Measurements from ENCODE around the gene BCL7A.

Gene BCL7A

GRCh38 chr12:122111089-122111641, 89.5 kb downstream of the BCL7A start:
- no peak overlapping the region for H3K4me3 ChIP-seq (ENCODE audit: low read length)
- peaks cover 49% of the 10 kb centered on the region for H3K4me1 ChIP-seq (ENCODE audit: control insufficient read depth, insufficient read depth, low read length)
- H3K9me3 ChIP-seq (replicated peaks; ENCODE audit: low read length): no peaks in the 10 kb centered on the region
- H3K9ac ChIP-seq (ENCODE audit: low read depth, low read length): no peak overlapping the region
- no peak overlapping the region for H3K4me2 ChIP-seq (ENCODE audit: low read length)
- H3K36me3 ChIP-seq (ENCODE audit: insufficient read depth, low read length): peaks cover 4% of the 10 kb centered on the region
- H3K27me3 ChIP-seq (ENCODE audit: control insufficient read depth, insufficient read depth, low read length): no peaks in the 10 kb centered on the region

Measured in skeletal muscle satellite cell (primary cell).